GM23338 (cell line): ENCODE results near the gene PIK3IP1. TPM values are rescaled to one million over a fixed set of nuclear protein-coding genes. Genes with fewer than 3 reads are reported as not detected.

Source experiments
- ATAC-seq: fragments of 200-7000 bp; cut with Tn5 transposase; 3 replicates; pipeline ENCODE4 v1.9.1; 2020
- DNase-seq: peaks from one replicate; pipeline ENCODE4 v3.0.0-alpha.2; 2015; ENCODE audit warnings: low spot score
- H2AFZ ChIP-seq: fragments of 200-600 bp; sonication (generic); 2 replicates; pipeline ENCODE4 v1.8.0; 2016; ENCODE audit warnings: antibody characterized with exemption, mild to moderate bottlenecking, moderate library complexity
- H3F3A ChIP-seq: fragments of 200-600 bp; sonication (generic); replicated peaks from 2 replicates; pipeline ENCODE4 v1.8.0; 2017; ENCODE audit warnings: antibody characterized with exemption, mixed run types, low read depth
- H3K27ac ChIP-seq: fragments of 200-600 bp; sonication (generic); 2 replicates; pipeline ENCODE4 v1.6.1; 2016; ENCODE audit warnings: low read depth
- H3K27me3 ChIP-seq: fragments of 200-600 bp; sonication (generic); 2 replicates; pipeline ENCODE4 v1.8.0; 2016; ENCODE audit warnings: mild to moderate bottlenecking, mixed run types, moderate library complexity; ENCODE audit not compliant: insufficient read depth
- H3K36me3 ChIP-seq: fragments of 200-600 bp; sonication (generic); 2 replicates; pipeline ENCODE4 v1.8.0; 2016; ENCODE audit warnings: mild to moderate bottlenecking; ENCODE audit not compliant: insufficient read depth
- H3K4me1 ChIP-seq: fragments of 200-600 bp; sonication (generic); 2 replicates; pipeline ENCODE4 v1.8.0; 2016; ENCODE audit warnings: mild to moderate bottlenecking, moderate library complexity; ENCODE audit not compliant: insufficient read depth
- H3K4me2 ChIP-seq: fragments of 200-600 bp; sonication (generic); 2 replicates; pipeline ENCODE4 v1.7.1; 2017; ENCODE audit warnings: mixed run types
- H3K4me3 ChIP-seq: fragments of 200-600 bp; sonication (generic); 2 replicates; pipeline ENCODE4 v1.6.1; 2016; ENCODE audit warnings: mixed run types
- H3K79me2 ChIP-seq: fragments of 200-600 bp; sonication (generic); replicated peaks from 2 replicates; pipeline ENCODE4 v1.8.0; 2017; ENCODE audit warnings: mild to moderate bottlenecking; ENCODE audit not compliant: insufficient read depth
- H3K9me2 ChIP-seq: fragments of 200-600 bp; sonication (generic); 2 replicates; pipeline ENCODE4 v1.8.0; 2017; ENCODE audit not compliant: insufficient read depth
- H4K20me1 ChIP-seq: fragments of 200-600 bp; sonication (generic); replicated peaks from 2 replicates; pipeline ENCODE4 v1.8.0; 2017; ENCODE audit warnings: mild to moderate bottlenecking; ENCODE audit not compliant: insufficient read depth
- H3K27ac Mint-ChIP-seq: 2 replicates; pipeline ENCODE4 v1.8.0; 2020; ENCODE audit warnings: inconsistent platforms, mild to moderate bottlenecking, moderate library complexity, mixed read lengths
- H3K27me3 Mint-ChIP-seq: 3 replicates; pipeline ENCODE4 v1.8.0; 2022; ENCODE audit warnings: low read depth, mild to moderate bottlenecking, moderate library complexity, mixed read lengths, inconsistent platforms; ENCODE audit not compliant: insufficient read depth, poor library complexity
- H3K36me3 Mint-ChIP-seq: 3 replicates; pipeline ENCODE4 v1.8.0; 2021; ENCODE audit warnings: low read depth, mild to moderate bottlenecking, inconsistent platforms, moderate library complexity, mixed read lengths
- H3K4me1 Mint-ChIP-seq: 3 replicates; pipeline ENCODE4 v1.8.0; 2020; ENCODE audit warnings: mild to moderate bottlenecking, inconsistent platforms, mixed read lengths
- H3K4me3 Mint-ChIP-seq: 3 replicates; pipeline ENCODE4 v1.8.0; 2021; ENCODE audit warnings: moderate library complexity, mild to moderate bottlenecking, inconsistent platforms, mixed read lengths
- H3K9me3 Mint-ChIP-seq: 3 replicates; pipeline ENCODE4 v1.8.0; 2020; ENCODE audit warnings: moderate library complexity, mild to moderate bottlenecking, inconsistent platforms, mixed read lengths
- CREB1 ChIP-seq: fragments of 250-450 bp; sonication (Bioruptor Pico); IDR thresholded peaks from 2 replicates; pipeline ENCODE4 v1.5.0; 2020; ENCODE audit warnings: low read depth, mild to moderate bottlenecking, moderate library complexity
- EZH2 ChIP-seq: fragments of 200-600 bp; sonication (generic); IDR thresholded peaks from one replicate; pipeline ENCODE4 v1.8.0; 2017; ENCODE audit warnings: antibody characterized with exemption, mild to moderate bottlenecking, low read depth; ENCODE audit not compliant: unreplicated experiment
- EZH2phosphoT487 ChIP-seq: fragments of 200-600 bp; sonication (generic); IDR thresholded peaks from one replicate; pipeline ENCODE4 v1.8.1; 2018; ENCODE audit warnings: antibody characterized with exemption; ENCODE audit not compliant: unreplicated experiment
- JUNB ChIP-seq: IDR thresholded peaks from one replicate; pipeline ENCODE4 v1.6.1; 2016; ENCODE audit warnings: antibody characterized with exemption; ENCODE audit not compliant: unreplicated experiment
- NANOG ChIP-seq: IDR thresholded peaks from 2 replicates; pipeline ENCODE4 v1.6.1; 2016; ENCODE audit warnings: antibody characterized with exemption, borderline replicate concordance
- POLR2AphosphoS5 ChIP-seq: IDR thresholded peaks from 2 replicates; pipeline ENCODE4 v1.6.1; 2016; ENCODE audit warnings: antibody characterized with exemption, low read depth
- STAT1 ChIP-seq: IDR thresholded peaks from one replicate; pipeline ENCODE4 v1.6.1; 2016; ENCODE audit warnings: antibody characterized with exemption; ENCODE audit not compliant: unreplicated experiment
- ZNF114 ChIP-seq: fragments of 250-450 bp; sonication (Bioruptor Pico); IDR thresholded peaks from 2 replicates; pipeline ENCODE4 v1.5.0; 2020; ENCODE audit warnings: mild to moderate bottlenecking, moderate library complexity
- ZNF331 ChIP-seq: fragments of 250-450 bp; sonication (Bioruptor Pico); IDR thresholded peaks from 2 replicates; pipeline ENCODE4 v1.5.0; 2020; ENCODE audit warnings: low read depth, mild to moderate bottlenecking, moderate library complexity
- polyA plus RNA-seq: library from polyadenylated mRNA; unstranded; fragments of >200 nt; fragmentation: Nextera tagmentation; extraction: Ambion mirVana; gene quantifications from 2 replicates; pipeline ENCODE4 v1.2.1, GENCODE V29; 2016
- total RNA-seq: library from RNA; depleted of rRNA; stranded (reverse); fragments of >200 nt; shearing (Covaris generic); gene quantifications from 2 replicates; pipeline ENCODE4 v1.2.3, GENCODE V29; 2014
- TF ChIP-seq, protein P1 (sequence below): fragments of 250-450 bp; sonication (Bioruptor Pico); IDR thresholded peaks from 2 replicates; pipeline ENCODE4 v1.5.0; 2020; ENCODE audit warnings: mild to moderate bottlenecking, moderate library complexity
- TF ChIP-seq, protein P2 (sequence below): IDR thresholded peaks from 2 replicates; pipeline ENCODE4 v1.6.1; 2016; ENCODE audit warnings: antibody characterized with exemption
- TF ChIP-seq, protein P3 (sequence below): IDR thresholded peaks from one replicate; pipeline ENCODE4 v1.6.1; 2018; ENCODE audit warnings: antibody characterized with exemption; ENCODE audit not compliant: unreplicated experiment
- TF ChIP-seq, protein P4 (sequence below), 2 experiments: fragments of 200-600 bp in 1 of 2; sonication (generic) in 1 of 2; conservative IDR thresholded peaks; 2 replicates each; pipeline versions ENCODE4 v1.5.1 to v1.6.1; 2016 to 2017; ENCODE audit warnings: antibody characterized with exemption in 2 of 2, low read depth in 2 of 2, mild to moderate bottlenecking in 2 of 2, moderate library complexity in 1 of 2

Gene PIK3IP1
- total and polyA plus RNA-seq, 2 experiments from 2014 or later: 1.1 to 2.2 TPM

DNA sequence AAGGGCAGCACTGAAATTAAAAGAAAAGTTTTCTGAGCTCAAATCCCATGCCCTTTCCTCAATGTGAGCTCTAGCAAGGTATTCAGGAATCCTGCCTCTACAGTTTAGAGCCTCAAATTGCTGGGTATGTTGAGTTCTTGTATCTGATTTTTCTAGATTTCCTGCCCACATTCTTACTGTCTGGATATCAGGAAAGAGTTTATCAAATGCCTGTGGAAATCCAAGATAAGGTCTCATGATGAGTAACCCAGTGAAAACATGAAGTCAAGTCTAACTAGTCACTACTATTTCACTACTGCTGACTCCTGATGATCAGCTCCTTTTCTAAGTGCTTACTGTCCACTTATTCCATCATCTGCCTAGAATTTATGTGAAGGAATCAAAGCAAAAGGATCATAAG lies 50.4 kb downstream of the PIK3IP1 start:
- Histone ChIP-seq H3K4me3 (no peak overlapping the region), H2AFZ (no peak overlapping the region), H3F3A (no peaks in the 10 kb centered on the region), H3K27ac (no peak overlapping the region), H3K36me3 (no peaks in the 10 kb centered on the region), H4K20me1 (peaks cover 17% of the 10 kb centered on the region), H3K27me3 (no peaks in the 10 kb centered on the region), H3K4me2 (no peak overlapping the region), H3K79me2 (0 out of 2 replicates have a peak, but pooled peaks cover 8% of the 10 kb centered on the region), H3K4me1 (peaks cover 14% of the 10 kb centered on the region; the same call in 1 of the 2 replicates), H3K9me2 (0 out of 2 replicates have a peak, but pooled peaks cover 7% of the 10 kb centered on the region)
- Mint-ChIP-seq H3K36me3 (peaks cover 13% of the 10 kb centered on the region), H3K4me3 (no peak overlapping the region), H3K27me3 (peaks cover 3% of the 10 kb centered on the region), H3K27ac (no peak overlapping the region), H3K4me1 (peaks cover 21% of the 10 kb centered on the region), H3K9me3 (no peaks in the 10 kb centered on the region)
- DNase-seq (no peak), ATAC-seq (no peak)
- TF ChIP-seq ZNF331 (CRISPR knock-in tag) (no peak), EZH2 (no peak), EZH2phosphoT487 (no peak), ZNF114 (no peak), JUNB (no peak), CREB1 (CRISPR knock-in tag) (no peak), STAT1 (no peak), NANOG (no peak), POLR2AphosphoS5 (no peak)
- TF ChIP-seq, protein P1, sequence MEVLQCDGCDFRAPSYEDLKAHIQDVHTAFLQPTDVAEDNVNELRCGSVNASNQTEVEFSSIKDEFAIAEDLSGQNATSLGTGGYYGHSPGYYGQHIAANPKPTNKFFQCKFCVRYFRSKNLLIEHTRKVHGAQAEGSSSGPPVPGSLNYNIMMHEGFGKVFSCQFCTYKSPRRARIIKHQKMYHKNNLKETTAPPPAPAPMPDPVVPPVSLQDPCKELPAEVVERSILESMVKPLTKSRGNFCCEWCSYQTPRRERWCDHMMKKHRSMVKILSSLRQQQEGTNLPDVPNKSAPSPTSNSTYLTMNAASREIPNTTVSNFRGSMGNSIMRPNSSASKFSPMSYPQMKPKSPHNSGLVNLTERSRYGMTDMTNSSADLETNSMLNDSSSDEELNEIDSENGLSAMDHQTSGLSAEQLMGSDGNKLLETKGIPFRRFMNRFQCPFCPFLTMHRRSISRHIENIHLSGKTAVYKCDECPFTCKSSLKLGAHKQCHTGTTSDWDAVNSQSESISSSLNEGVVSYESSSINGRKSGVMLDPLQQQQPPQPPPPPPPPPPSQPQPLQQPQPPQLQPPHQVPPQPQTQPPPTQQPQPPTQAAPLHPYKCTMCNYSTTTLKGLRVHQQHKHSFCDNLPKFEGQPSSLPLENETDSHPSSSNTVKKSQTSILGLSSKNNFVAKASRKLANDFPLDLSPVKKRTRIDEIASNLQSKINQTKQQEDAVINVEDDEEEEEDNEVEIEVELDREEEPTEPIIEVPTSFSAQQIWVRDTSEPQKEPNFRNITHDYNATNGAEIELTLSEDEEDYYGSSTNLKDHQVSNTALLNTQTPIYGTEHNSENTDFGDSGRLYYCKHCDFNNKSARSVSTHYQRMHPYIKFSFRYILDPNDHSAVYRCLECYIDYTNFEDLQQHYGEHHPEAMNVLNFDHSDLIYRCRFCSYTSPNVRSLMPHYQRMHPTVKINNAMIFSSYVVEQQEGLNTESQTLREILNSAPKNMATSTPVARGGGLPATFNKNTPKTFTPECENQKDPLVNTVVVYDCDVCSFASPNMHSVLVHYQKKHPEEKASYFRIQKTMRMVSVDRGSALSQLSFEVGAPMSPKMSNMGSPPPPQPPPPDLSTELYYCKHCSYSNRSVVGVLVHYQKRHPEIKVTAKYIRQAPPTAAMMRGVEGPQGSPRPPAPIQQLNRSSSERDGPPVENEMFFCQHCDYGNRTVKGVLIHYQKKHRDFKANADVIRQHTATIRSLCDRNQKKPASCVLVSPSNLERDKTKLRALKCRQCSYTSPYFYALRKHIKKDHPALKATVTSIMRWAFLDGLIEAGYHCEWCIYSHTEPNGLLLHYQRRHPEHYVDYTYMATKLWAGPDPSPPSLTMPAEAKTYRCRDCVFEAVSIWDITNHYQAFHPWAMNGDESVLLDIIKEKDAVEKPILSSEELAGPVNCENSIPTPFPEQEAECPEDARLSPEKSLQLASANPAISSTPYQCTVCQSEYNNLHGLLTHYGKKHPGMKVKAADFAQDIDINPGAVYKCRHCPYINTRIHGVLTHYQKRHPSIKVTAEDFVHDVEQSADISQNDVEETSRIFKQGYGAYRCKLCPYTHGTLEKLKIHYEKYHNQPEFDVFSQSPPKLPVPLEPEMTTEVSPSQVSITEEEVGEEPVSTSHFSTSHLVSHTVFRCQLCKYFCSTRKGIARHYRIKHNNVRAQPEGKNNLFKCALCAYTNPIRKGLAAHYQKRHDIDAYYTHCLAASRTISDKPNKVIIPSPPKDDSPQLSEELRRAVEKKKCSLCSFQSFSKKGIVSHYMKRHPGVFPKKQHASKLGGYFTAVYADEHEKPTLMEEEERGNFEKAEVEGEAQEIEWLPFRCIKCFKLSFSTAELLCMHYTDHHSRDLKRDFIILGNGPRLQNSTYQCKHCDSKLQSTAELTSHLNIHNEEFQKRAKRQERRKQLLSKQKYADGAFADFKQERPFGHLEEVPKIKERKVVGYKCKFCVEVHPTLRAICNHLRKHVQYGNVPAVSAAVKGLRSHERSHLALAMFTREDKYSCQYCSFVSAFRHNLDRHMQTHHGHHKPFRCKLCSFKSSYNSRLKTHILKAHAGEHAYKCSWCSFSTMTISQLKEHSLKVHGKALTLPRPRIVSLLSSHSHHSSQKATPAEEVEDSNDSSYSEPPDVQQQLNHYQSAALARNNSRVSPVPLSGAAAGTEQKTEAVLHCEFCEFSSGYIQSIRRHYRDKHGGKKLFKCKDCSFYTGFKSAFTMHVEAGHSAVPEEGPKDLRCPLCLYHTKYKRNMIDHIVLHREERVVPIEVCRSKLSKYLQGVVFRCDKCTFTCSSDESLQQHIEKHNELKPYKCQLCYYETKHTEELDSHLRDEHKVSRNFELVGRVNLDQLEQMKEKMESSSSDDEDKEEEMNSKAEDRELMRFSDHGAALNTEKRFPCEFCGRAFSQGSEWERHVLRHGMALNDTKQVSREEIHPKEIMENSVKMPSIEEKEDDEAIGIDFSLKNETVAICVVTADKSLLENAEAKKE: no peak
- TF ChIP-seq, protein P2, sequence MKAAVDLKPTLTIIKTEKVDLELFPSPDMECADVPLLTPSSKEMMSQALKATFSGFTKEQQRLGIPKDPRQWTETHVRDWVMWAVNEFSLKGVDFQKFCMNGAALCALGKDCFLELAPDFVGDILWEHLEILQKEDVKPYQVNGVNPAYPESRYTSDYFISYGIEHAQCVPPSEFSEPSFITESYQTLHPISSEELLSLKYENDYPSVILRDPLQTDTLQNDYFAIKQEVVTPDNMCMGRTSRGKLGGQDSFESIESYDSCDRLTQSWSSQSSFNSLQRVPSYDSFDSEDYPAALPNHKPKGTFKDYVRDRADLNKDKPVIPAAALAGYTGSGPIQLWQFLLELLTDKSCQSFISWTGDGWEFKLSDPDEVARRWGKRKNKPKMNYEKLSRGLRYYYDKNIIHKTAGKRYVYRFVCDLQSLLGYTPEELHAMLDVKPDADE: no peak
- TF ChIP-seq, protein P3, sequence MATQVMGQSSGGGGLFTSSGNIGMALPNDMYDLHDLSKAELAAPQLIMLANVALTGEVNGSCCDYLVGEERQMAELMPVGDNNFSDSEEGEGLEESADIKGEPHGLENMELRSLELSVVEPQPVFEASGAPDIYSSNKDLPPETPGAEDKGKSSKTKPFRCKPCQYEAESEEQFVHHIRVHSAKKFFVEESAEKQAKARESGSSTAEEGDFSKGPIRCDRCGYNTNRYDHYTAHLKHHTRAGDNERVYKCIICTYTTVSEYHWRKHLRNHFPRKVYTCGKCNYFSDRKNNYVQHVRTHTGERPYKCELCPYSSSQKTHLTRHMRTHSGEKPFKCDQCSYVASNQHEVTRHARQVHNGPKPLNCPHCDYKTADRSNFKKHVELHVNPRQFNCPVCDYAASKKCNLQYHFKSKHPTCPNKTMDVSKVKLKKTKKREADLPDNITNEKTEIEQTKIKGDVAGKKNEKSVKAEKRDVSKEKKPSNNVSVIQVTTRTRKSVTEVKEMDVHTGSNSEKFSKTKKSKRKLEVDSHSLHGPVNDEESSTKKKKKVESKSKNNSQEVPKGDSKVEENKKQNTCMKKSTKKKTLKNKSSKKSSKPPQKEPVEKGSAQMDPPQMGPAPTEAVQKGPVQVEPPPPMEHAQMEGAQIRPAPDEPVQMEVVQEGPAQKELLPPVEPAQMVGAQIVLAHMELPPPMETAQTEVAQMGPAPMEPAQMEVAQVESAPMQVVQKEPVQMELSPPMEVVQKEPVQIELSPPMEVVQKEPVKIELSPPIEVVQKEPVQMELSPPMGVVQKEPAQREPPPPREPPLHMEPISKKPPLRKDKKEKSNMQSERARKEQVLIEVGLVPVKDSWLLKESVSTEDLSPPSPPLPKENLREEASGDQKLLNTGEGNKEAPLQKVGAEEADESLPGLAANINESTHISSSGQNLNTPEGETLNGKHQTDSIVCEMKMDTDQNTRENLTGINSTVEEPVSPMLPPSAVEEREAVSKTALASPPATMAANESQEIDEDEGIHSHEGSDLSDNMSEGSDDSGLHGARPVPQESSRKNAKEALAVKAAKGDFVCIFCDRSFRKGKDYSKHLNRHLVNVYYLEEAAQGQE: no peak
- TF ChIP-seq, protein P4, sequence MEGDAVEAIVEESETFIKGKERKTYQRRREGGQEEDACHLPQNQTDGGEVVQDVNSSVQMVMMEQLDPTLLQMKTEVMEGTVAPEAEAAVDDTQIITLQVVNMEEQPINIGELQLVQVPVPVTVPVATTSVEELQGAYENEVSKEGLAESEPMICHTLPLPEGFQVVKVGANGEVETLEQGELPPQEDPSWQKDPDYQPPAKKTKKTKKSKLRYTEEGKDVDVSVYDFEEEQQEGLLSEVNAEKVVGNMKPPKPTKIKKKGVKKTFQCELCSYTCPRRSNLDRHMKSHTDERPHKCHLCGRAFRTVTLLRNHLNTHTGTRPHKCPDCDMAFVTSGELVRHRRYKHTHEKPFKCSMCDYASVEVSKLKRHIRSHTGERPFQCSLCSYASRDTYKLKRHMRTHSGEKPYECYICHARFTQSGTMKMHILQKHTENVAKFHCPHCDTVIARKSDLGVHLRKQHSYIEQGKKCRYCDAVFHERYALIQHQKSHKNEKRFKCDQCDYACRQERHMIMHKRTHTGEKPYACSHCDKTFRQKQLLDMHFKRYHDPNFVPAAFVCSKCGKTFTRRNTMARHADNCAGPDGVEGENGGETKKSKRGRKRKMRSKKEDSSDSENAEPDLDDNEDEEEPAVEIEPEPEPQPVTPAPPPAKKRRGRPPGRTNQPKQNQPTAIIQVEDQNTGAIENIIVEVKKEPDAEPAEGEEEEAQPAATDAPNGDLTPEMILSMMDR (conservative IDR thresholded peaks at IDR 0.05; ENCODE audit: low read depth in 2 of 2): no peak
